GM12891 (cell line): Measurements from ENCODE around the gene ARPIN.

ENCODE experiments used
- POLR2A ChIP-seq: IDR thresholded peaks from 2 replicates; pipeline ENCODE4 v1.6.1; 2011; ENCODE audit warnings: low read depth, low read length, control low read depth
- POLR2AphosphoS5 ChIP-seq: IDR thresholded peaks from 2 replicates; pipeline ENCODE4 v1.6.1; 2011; ENCODE audit warnings: low read depth, low read length, control low read depth
- SPI1 ChIP-seq: IDR thresholded peaks from 2 replicates; pipeline ENCODE4 v1.6.1; 2011; ENCODE audit warnings: low read depth, low read length, control low read depth

- TF ChIP-seq POLR2A (no peak), SPI1 (no peak), POLR2AphosphoS5 (no peak)
These were observed 14.6 kb downstream of the ARPIN start for GRCh38 chr15:89898146-89898545.
